Stomach (tissue), 4 donors: ENCODE data around the gene CUL4A.

Source experiments
- CTCF ChIP-seq, 7 experiments: fragments of 450-650 bp in 4 of 7; fragments of 200-600 bp in 3 of 7; sonication (generic) in 3 of 7; IDR thresholded peaks; one replicate each; pipeline ENCODE4 v1.5.1; 2016 to 2019; ENCODE audit warnings: antibody characterized with exemption in 7 of 7, control low read depth in 2 of 7, mild to moderate bottlenecking in 1 of 7
- POLR2AphosphoS5 ChIP-seq, 3 donors: sonication (generic); formaldehyde crosslinking; IDR thresholded peaks; one replicate each; pipeline ENCODE4 v1.6.1; 2016; ENCODE audit warnings: antibody characterized with exemption in 3 of 3

- TF ChIP-seq CTCF (IDR thresholded peaks at IDR 0.05): no peak
- TF ChIP-seq POLR2AphosphoS5 (IDR thresholded peaks at IDR 0.05): no peak
Observed at GRCh38 chr13:113218586-113218985, 9.2 kb downstream of the CUL4A start.
